Measurements from ENCODE around the gene GPRIN3. TPM values are rescaled to one million over a fixed set of nuclear protein-coding genes. Genes with fewer than 3 reads are reported as not detected.

Gene GPRIN3
- total and polyA plus RNA-seq, 7 donors, result 1.6 to 4.6 (median 1.8) TPM

DNA sequence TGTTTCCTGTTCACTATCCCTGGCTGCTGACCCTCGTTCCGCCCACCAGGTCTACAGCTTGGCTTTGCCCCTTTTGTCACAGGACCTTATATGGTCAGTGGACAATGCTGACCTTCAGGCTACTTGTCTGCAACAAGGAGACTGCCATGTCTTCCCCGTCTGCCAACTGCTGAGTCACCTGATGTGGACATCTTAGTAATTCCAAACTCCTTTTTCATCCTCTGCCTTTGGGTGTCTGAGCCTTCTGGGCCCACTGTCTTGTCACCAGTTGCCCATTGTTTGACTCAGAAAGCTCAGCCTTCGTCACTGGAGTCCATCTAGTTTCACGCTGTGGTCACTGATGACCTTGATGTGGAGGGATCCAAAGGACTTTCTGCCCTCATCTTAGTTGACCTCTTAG, 30.2 kb downstream of the GPRIN3 start:
- DNase-seq, result no peak
- Histone ChIP-seq H3K36me3 (no peaks in the 10 kb centered on the region), H3K4me1 (no peaks in the 10 kb centered on the region), H3K27ac (no peak overlapping the region), H3K4me3 (no peak overlapping the region), H3K27me3 (no peaks in the 10 kb centered on the region), H3K9me3 (no peaks in the 10 kb centered on the region)
- TF ChIP-seq POLR2AphosphoS5 (IDR thresholded peaks at IDR 0.05) (no peak), POLR2A (IDR thresholded peaks at IDR 0.05) (no peak), EP300 (IDR thresholded peaks at IDR 0.05) (no peak)
- TF ChIP-seq, protein P1, sequence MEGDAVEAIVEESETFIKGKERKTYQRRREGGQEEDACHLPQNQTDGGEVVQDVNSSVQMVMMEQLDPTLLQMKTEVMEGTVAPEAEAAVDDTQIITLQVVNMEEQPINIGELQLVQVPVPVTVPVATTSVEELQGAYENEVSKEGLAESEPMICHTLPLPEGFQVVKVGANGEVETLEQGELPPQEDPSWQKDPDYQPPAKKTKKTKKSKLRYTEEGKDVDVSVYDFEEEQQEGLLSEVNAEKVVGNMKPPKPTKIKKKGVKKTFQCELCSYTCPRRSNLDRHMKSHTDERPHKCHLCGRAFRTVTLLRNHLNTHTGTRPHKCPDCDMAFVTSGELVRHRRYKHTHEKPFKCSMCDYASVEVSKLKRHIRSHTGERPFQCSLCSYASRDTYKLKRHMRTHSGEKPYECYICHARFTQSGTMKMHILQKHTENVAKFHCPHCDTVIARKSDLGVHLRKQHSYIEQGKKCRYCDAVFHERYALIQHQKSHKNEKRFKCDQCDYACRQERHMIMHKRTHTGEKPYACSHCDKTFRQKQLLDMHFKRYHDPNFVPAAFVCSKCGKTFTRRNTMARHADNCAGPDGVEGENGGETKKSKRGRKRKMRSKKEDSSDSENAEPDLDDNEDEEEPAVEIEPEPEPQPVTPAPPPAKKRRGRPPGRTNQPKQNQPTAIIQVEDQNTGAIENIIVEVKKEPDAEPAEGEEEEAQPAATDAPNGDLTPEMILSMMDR (IDR thresholded peaks at IDR 0.05), result no peak
- 96 to 97% methylated on average over 5 of the region's 5 CpGs for WGBS, 2 donors
- intact Hi-C loops (cut with DNase I), result no loop called here

DNA sequence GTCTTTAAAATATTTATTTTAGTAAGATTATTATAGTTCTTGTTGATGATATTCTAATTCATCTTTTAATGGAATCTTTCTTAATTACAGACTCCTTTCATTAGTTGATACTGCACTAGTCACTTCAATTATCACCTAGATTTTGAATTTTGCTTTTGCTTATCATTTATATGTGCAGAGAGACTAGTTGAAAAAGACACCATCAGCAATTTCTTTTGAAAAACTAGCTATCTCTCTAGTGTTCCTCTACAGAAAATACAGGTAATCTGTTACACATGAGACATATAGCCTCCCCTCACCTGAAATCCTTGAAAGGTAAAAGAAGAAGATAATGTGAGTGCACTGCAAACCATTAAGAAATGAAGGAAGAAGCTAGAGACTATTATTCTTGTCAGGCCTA, 31.3 kb downstream of the GPRIN3 start:
- Histone ChIP-seq H3K27ac (no peak overlapping the region), H3K27me3 (no peaks in the 10 kb centered on the region), H3K4me1 (no peaks in the 10 kb centered on the region), H3K4me3 (no peak overlapping the region), H3K9me3 (no peaks in the 10 kb centered on the region), H3K36me3 (no peaks in the 10 kb centered on the region)
- no peak for DNase-seq
- TF ChIP-seq EP300 (IDR thresholded peaks at IDR 0.05) (no peak), POLR2A (IDR thresholded peaks at IDR 0.05) (no peak), POLR2AphosphoS5 (IDR thresholded peaks at IDR 0.05) (no peak)
- TF ChIP-seq, protein P1 (IDR thresholded peaks at IDR 0.05), result no peak
- intact Hi-C loops (cut with DNase I), result no loop called here

DNA sequence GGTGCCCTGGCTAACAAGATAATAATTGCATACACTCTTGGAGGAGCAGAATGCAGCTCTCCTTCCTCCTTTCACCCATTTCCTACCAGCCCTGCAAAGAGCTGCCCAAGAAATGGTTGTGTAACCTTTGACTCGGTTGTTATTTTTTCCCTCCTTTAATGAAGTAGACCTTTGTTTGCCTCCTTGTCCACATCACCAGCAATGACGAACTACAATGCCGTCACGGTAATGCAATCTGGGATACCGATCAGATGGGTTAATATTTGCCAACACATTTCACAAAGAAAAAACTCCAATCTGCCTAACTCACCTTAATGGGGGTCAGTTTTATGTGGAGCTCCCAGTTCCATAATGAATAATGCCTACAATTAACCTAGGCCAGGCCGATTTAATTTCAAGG, 32.0 kb downstream of the GPRIN3 start:
- H3K27ac ChIP-seq, result no peak overlapping the region
- WGBS, 2 donors, result 25 to 77% methylated on average over 6 of the region's 6 CpGs
- H3K9me3 ChIP-seq, result no peaks in the 10 kb centered on the region

DNA sequence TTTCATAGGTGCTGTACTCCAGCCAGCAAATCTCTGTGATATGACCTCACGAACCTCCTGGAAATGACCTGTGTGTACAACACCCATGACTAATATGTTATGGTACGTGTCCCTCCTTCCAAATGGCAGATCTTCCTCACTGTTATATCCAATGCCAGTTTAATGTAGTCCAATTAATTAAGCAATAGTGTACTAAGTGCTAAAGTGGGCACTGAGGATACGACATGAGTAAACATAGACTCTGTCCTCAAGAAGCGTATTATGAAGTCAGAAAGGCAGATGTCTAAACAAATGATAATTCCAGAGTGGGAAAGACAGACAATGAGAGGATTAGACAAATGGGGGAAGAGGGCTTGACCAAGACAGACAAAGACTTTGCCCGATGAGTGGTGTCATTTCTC, 33.9 kb downstream of the GPRIN3 start:
- intact Hi-C loops (cut with DNase I), result no loop called here
- Histone ChIP-seq H3K36me3 (no peaks in the 10 kb centered on the region), H3K4me3 (no peak overlapping the region), H3K27ac (no peak overlapping the region), H3K27me3 (no peaks in the 10 kb centered on the region), H3K4me1 (no peaks in the 10 kb centered on the region), H3K9me3 (no peaks in the 10 kb centered on the region)
- no peak for DNase-seq
- WGBS, 2 donors, result 52 to 89% methylated on average over 5 of the region's 5 CpGs
- TF ChIP-seq POLR2A (IDR thresholded peaks at IDR 0.05), result no peak
- no peak for TF ChIP-seq POLR2AphosphoS5 (IDR thresholded peaks at IDR 0.05)
- TF ChIP-seq EP300 (IDR thresholded peaks at IDR 0.05), result no peak
- TF ChIP-seq, protein P1 (IDR thresholded peaks at IDR 0.05), result no peak

More for the DNA sequence above, 32.0 kb downstream of the GPRIN3 start:
- no peak for DNase-seq
- TF ChIP-seq POLR2A (IDR thresholded peaks at IDR 0.05) (no peak), POLR2AphosphoS5 (IDR thresholded peaks at IDR 0.05) (no peak), EP300 (IDR thresholded peaks at IDR 0.05) (no peak)
- TF ChIP-seq, protein P1 (IDR thresholded peaks at IDR 0.05), result no peak
- intact Hi-C loops (cut with DNase I), result no loop called here
- Histone ChIP-seq H3K27me3 (no peaks in the 10 kb centered on the region), H3K36me3 (no peaks in the 10 kb centered on the region), H3K4me1 (no peaks in the 10 kb centered on the region), H3K4me3 (no peak overlapping the region)

DNA sequence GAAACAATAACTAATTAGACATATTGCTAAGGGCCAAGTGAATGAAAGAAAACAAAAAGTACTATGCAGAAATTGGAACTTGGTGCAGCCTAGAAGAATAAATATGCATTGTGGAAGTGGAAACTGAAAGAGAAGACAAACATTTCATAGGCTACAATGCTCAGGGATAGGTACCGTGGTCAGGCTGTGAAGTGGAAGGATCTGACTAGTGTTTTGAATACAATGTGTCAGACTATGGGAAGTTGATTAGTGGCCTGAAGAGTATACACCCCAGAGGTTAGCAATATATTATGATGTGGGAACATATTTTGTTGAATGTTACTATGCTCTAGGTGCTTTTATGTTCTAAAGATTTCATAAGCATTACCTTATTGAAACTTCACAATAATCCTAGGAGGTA, 36.8 kb downstream of the GPRIN3 start:
- Histone ChIP-seq H3K27ac (no peak overlapping the region), H3K9me3 (no peaks in the 10 kb centered on the region), H3K4me3 (no peak overlapping the region), H3K36me3 (no peaks in the 10 kb centered on the region), H3K27me3 (no peaks in the 10 kb centered on the region), H3K4me1 (no peaks in the 10 kb centered on the region)
- DNase-seq, result no peak
- no peak for TF ChIP-seq POLR2A (IDR thresholded peaks at IDR 0.05)
- TF ChIP-seq EP300 (IDR thresholded peaks at IDR 0.05), result no peak
- TF ChIP-seq, protein P1 (IDR thresholded peaks at IDR 0.05), result no peak
- no peak for TF ChIP-seq POLR2AphosphoS5 (IDR thresholded peaks at IDR 0.05)
- WGBS, 2 donors, result 70 to 83% methylated on average over 1 of the region's 1 CpG
- intact Hi-C loops (cut with DNase I), result no loop called here
